Right atrium auricular region (tissue), 2 donors: ENCODE data around the gene RERE. TPM values are rescaled to one million over a fixed set of nuclear protein-coding genes. Genes with fewer than 3 reads are reported as not detected.
A peak's percentile ranks its signal among the peaks of the same experiment; 100 is the strongest.
"Not testable (repeated sequence)": the region's sequence is repeated elsewhere in the genome, so short reads cannot be mapped to it uniquely, and the experiment has no call there.

Source experiments
- DNase-seq: peaks from one replicate; pipeline ENCODE4 v3.0.0-alpha.2; 2019; ENCODE audit warnings: low spot score
- H3K27ac ChIP-seq, 2 donors: fragments of 200-600 bp; sonication (generic); 1 replicate in 1 of 2; 2 replicates in 1 of 2; pipeline ENCODE4 v1.5.1; 2016 to 2019
- H3K27me3 ChIP-seq, 2 donors: fragments of 200-600 bp; sonication (generic); one replicate each; pipeline versions ENCODE4 v1.5.1 to v1.6.0; 2017 to 2019
- H3K36me3 ChIP-seq: fragments of 200-600 bp; sonication (generic); one replicate; pipeline ENCODE4 v1.5.1; 2016
- H3K4me1 ChIP-seq, 2 donors: fragments of 200-600 bp; sonication (generic); one replicate each; pipeline versions ENCODE4 v1.5.1 to v1.6.0; 2017 to 2019
- H3K4me3 ChIP-seq, 2 donors: fragments of 200-600 bp; sonication (generic); 1 replicate in 1 of 2; 2 replicates in 1 of 2; pipeline ENCODE4 v1.5.1; 2017 to 2019; ENCODE audit warnings: mild to moderate bottlenecking in 1 of 2, moderate library complexity in 1 of 2
- H3K9me3 ChIP-seq, 2 donors: fragments of 200-600 bp; sonication (generic); one replicate each; pipeline ENCODE4 v1.5.1; 2019
- CTCF ChIP-seq, 2 donors: fragments of 200-600 bp; sonication (generic); IDR thresholded peaks; one replicate each; pipeline ENCODE4 v1.5.1; 2019; ENCODE audit warnings: antibody characterized with exemption in 2 of 2
- total RNA-seq, 2 donors: library from RNA; depleted of rRNA; stranded (reverse); fragments of >200 nt; gene quantifications; one replicate each; pipeline ENCODE4 v1.1.0, GENCODE V29; 2016

Gene RERE
- total RNA-seq, 2 donors from 2014 or later: 99.8 to 125 TPM

DNA sequence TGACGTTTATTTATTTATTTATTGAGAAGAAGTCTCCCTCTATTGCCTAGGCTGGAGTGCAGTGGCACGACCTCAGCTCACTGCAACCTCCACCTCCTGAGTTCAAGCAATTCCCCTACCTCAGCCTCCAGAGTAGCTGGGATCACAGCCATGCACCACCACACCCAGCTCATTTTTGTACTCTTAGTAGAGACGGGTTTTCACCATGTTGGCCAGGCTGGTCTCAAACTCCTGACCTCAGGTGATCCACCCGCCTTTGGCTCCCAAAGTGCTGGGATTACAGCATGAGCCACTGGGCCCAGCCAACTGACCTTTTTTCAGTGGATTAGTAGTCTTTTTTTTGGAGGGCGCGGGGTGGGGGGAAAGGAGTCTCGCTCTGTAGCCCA lies 90.6 kb downstream of the RERE start:
- not testable (repeated sequence) for H3K27me3 ChIP-seq, DNase-seq, H3K4me1 ChIP-seq, H3K9me3 ChIP-seq, H3K4me3 ChIP-seq, H3K36me3 ChIP-seq, H3K27ac ChIP-seq
- peak; percentile 6 to 23 for TF ChIP-seq CTCF (IDR thresholded peaks at IDR 0.05)

DNA sequence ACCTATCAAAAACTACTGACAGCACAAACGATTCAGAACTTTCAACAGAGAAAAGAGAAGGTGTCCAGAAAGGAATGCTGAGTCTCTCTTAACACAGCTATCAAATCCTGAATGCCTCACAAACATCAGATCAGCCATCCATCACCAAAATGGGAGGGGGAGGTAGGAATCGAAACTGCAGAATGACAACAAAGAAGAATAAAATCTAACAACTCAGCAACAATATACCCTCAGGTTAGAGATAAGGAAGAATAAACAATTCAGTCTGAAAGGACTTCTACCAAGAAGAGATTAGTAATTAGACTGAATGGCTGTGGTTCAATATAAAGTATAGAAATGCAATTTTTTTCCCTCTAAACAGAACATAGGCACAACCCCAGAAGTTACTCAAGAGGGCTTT lies 94.4 kb downstream of the RERE start:
- Histone ChIP-seq H3K4me1 (peaks cover 0 to 9% of the 10 kb centered on the region in 2 donors), H3K27ac (no peak overlapping the region)
- TF ChIP-seq CTCF (IDR thresholded peaks at IDR 0.05): no peak

DNA sequence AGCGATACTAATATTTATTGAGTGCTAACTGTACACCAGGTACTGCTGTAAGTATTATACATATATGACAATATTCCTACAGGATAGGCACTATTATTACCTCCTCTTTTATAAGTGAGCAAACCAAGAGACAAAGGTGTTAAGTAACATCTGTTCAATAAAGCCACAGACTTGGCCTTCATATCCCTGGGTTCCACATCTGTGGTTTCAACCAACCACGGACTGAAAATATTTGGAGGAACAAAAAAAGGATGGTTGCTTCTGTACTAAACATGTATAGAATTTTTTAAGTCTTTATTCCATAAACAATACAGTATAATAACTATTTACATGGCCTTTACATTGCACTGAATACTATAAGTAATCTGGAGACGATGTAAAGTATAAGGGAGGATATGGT lies 95.1 kb downstream of the RERE start:
- Histone ChIP-seq H3K4me1 (peaks cover 0 to 9% of the 10 kb centered on the region in 2 donors), H3K4me3 (no peak overlapping the region), H3K27ac (no peak overlapping the region), H3K9me3 (no peaks in the 10 kb centered on the region), H3K27me3 (no peaks in the 10 kb centered on the region), H3K36me3 (no peaks in the 10 kb centered on the region)
- no peak for DNase-seq
- TF ChIP-seq CTCF (IDR thresholded peaks at IDR 0.05): no peak

More for the DNA sequence above, 94.4 kb downstream of the RERE start:
- Histone ChIP-seq H3K4me3 (no peak overlapping the region), H3K36me3 (no peaks in the 10 kb centered on the region), H3K9me3 (no peaks in the 10 kb centered on the region), H3K27me3 (no peaks in the 10 kb centered on the region)
- no peak for DNase-seq

DNA sequence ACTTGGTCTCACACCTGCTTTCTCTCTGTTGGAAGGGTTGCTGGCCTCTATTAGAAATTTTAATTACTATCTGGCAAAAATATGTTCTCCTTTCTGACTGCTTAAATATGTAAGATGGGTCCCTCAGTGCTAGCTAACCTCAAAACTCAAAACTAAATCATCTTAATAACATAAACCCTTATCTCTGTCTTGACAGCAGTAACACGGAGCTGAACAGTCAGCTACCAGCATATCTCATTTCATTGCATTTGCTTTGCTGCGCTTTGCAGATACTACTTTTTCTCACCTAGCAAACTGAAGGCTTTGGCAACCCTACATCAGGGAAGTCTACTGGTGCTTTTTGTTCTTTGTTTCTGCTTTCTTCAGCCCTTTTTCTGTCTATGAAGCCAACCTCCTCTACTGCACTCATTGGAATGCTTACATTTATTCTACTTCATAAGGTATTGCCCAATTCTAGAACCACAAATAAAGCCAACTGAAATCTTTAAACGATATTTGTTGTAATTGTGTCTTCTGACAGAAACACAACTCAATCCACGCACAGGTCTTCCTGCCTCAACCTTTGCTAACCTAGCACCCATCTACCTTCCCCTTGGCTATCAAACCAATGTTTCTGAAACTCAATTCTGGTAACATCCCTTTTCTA lies 95.6 kb downstream of the RERE start:
- H3K27me3 ChIP-seq: no peaks in the 10 kb centered on the region
- TF ChIP-seq CTCF (IDR thresholded peaks at IDR 0.05): no peak
- no peaks in the 10 kb centered on the region for H3K9me3 ChIP-seq
- peaks cover 0 to 7% of the 10 kb centered on the region in 2 donors for H3K4me1 ChIP-seq
- H3K36me3 ChIP-seq: no peaks in the 10 kb centered on the region
- no peak overlapping the region for H3K27ac ChIP-seq
- no peak for DNase-seq
- H3K4me3 ChIP-seq: no peak overlapping the region

DNA sequence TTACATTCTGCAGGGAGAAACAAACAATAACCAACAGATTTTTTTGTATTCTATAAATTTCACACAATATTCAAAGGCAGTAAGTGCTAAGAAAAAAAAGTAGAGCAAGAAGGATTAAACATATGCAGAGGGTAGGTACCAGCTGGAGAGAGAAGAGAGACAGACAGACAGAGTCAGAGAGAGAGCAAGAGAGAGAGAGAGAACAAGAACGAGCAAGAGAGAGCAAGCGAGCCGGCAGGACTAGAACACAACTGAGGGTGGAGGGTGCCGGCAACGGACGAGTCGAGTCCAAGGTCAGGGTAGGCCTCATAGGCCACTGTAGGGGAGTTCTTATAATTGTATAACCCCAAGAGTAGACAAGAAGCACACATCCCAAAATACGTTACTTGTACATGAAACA lies 97.1 kb downstream of the RERE start:
- Histone ChIP-seq H3K4me1 (no peaks in the 10 kb centered on the region), H3K27me3 (no peaks in the 10 kb centered on the region), H3K4me3 (no peak overlapping the region), H3K36me3 (no peaks in the 10 kb centered on the region), H3K9me3 (no peaks in the 10 kb centered on the region), H3K27ac (no peak overlapping the region)
- DNase-seq: no peak
- TF ChIP-seq CTCF (IDR thresholded peaks at IDR 0.05): no peak

DNA sequence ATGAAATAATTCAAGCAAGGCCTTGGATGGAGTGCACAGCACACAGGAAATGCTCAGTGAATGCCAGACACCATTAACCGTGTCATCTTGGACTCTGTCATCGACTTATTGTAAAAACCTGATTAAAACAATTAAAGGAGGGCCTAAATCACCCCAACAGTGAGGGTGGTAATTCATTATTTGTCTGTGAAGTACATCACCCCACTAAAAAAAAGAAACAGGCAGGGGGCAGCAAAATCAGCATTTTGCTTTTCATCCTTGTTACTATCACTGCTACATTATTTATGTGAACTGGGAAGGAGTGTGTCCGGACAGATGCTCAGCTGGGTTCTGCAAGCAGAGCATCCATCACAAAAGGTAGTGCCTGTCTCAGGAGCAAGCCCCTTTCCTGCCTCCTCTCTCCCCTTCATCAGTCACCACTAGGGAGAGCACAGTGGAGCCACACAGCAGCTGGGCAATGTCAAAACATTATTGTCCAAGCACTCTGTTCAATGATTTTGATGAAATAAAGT lies 98.5 kb downstream of the RERE start:
- H3K4me3 ChIP-seq: no peak overlapping the region
- H3K36me3 ChIP-seq: no peaks in the 10 kb centered on the region
- H3K4me1 ChIP-seq: no peaks in the 10 kb centered on the region
- no peaks in the 10 kb centered on the region for H3K9me3 ChIP-seq
- no peak overlapping the region for H3K27ac ChIP-seq
- no peak for DNase-seq
- TF ChIP-seq CTCF (IDR thresholded peaks at IDR 0.05): peak in 1 of 2 donors; percentile 50
- H3K27me3 ChIP-seq: no peaks in the 10 kb centered on the region
